Panc1 (cell line): ENCODE measurements around the gene HOXA9. TPM values are rescaled to one million over a fixed set of nuclear protein-coding genes. Genes with fewer than 3 reads are reported as not detected.

ENCODE experiments used
- ATAC-seq: fragments of 200-7000 bp; cut with Tn5 transposase; 2 replicates; pipeline ENCODE4 v1.9.1; 2020; ENCODE audit warnings: mild to moderate bottlenecking, moderate library complexity
- BruUV-seq: library from RNA; stranded (reverse); fragments of 400-500 nt; replicated peaks from 2 replicates; lab custom pipeline; 2021; lab: Mats Ljungman, UMichigan
- CTCF ChIA-PET: fragments of 300-600 bp; sonication (Branson Sonifier 250); formaldehyde crosslinking; loops from one replicate; lab custom pipeline; 2022; ENCODE audit warnings: antibody characterized with exemption; lab: Charles Lee
- POLR2A ChIA-PET: fragments of 300-600 bp; sonication (Branson Sonifier 250); formaldehyde crosslinking; loops from one replicate; lab custom pipeline; 2022; ENCODE audit warnings: antibody characterized with exemption; lab: Charles Lee
- DNase-seq: peaks from one replicate; pipeline ENCODE4 v3.0.0-alpha.2; 2010; ENCODE audit warnings: low read depth, low spot score
- H3K27ac ChIP-seq: 2 replicates; pipeline ENCODE4 v1.5.1; 2011; ENCODE audit warnings: mild to moderate bottlenecking, low read length, inconsistent platforms
- H3K27me3 ChIP-seq: fragments of 200-500 bp; sonication (Bioruptor generic); 2 replicates; pipeline ENCODE4 v1.6.0; 2014; ENCODE audit warnings: low read length, inconsistent platforms; ENCODE audit not compliant: control insufficient read depth, insufficient read depth
- H3K36me3 ChIP-seq: fragments of 200-500 bp; sonication (Bioruptor generic); 2 replicates; pipeline ENCODE4 v1.5.1; 2014; ENCODE audit warnings: inconsistent platforms, mild to moderate bottlenecking, low read length, moderate library complexity; ENCODE audit not compliant: control insufficient read depth, insufficient read depth
- H3K4me1 ChIP-seq: 2 replicates; pipeline ENCODE4 v1.5.1; 2011; ENCODE audit warnings: inconsistent platforms, mild to moderate bottlenecking, low read length, moderate library complexity; ENCODE audit not compliant: control insufficient read depth, insufficient read depth
- H3K4me3 ChIP-seq, 2 experiments: 2 replicates each; pipeline ENCODE4 v1.5.1; 2011 to 2012; ENCODE audit warnings: low read depth in 2 of 2, low read length in 2 of 2, mild to moderate bottlenecking in 2 of 2, inconsistent platforms in 1 of 2, moderate library complexity in 1 of 2
- H3K9me3 ChIP-seq: fragments of 200-500 bp; sonication (Bioruptor generic); 2 replicates; pipeline ENCODE4 v1.5.1; 2014; ENCODE audit warnings: low read depth, mild to moderate bottlenecking, inconsistent platforms, low read length, moderate library complexity; ENCODE audit not compliant: control insufficient read depth, insufficient read depth
- CTCF ChIP-seq: fragments of 450-650 bp; IDR thresholded peaks from 2 replicates; pipeline ENCODE4 v1.5.1; 2017; ENCODE audit warnings: mild to moderate bottlenecking
- POLR2AphosphoS5 ChIP-seq: IDR thresholded peaks from 2 replicates; pipeline ENCODE4 v1.6.1; 2012; ENCODE audit warnings: mild to moderate bottlenecking, low read depth, low read length, moderate library complexity
- REST ChIP-seq, 2 experiments: IDR thresholded peaks; 2 replicates each; pipeline ENCODE4 v1.6.1; 2011 to 2012; ENCODE audit warnings: low read depth in 2 of 2, control low read depth in 1 of 2, low read length in 1 of 2, mild to moderate bottlenecking in 1 of 2, moderate library complexity in 1 of 2; ENCODE audit not compliant: insufficient read depth in 1 of 2
- SIN3A ChIP-seq: IDR thresholded peaks from 2 replicates; pipeline ENCODE4 v1.6.1; 2012; ENCODE audit warnings: low read depth, mild to moderate bottlenecking, low read length, moderate library complexity, borderline replicate concordance; ENCODE audit not compliant: insufficient read depth
- TCF7L2 ChIP-seq: IDR thresholded peaks from 2 replicates; pipeline ENCODE4 v1.6.1; 2011; ENCODE audit warnings: mild to moderate bottlenecking, low read depth, low read length, inconsistent platforms
- in situ Hi-C: cut with HindIII; loops from 2 replicates; pipeline ENCODE4 v1.10.0; 2016; ENCODE audit warnings: low sequenced_read_pairs, low pct_unique_long_range_greater_than_20kb
- intact Hi-C: fragments of 100-400 bp; cut with micrococcal nuclease; formaldehyde crosslinking; loops from one replicate; pipeline ENCODE4 v1.10.0; 2022; ENCODE audit not compliant: unreplicated experiment
- total RNA-seq: library from RNA; stranded (reverse); gene quantifications from one replicate; pipeline ENCODE4 v1.2.1, GENCODE V29; 2021; ENCODE audit not compliant: unreplicated experiment

Gene HOXA9
- total RNA-seq, 1 experiment from 2014 or later: not detected

GRCh38 chr7:27177795-27178320 lies 12.5 kb upstream of the HOXA9 start:
- in situ Hi-C loops (no loop called here), intact Hi-C loops (no loop called here)
- H3K27ac ChIP-seq: no peak overlapping the region
- CTCF ChIA-PET: no interaction called here
- no peaks in the 10 kb centered on the region for H3K36me3 ChIP-seq
- H3K9me3 ChIP-seq: no peaks in the 10 kb centered on the region
- no peak overlapping the region for H3K4me3 ChIP-seq
- no peaks in the 10 kb centered on the region for H3K27me3 ChIP-seq
- ATAC-seq (no peak), DNase-seq (no peak)
- POLR2A ChIA-PET: interaction anchor here (0.7 kb wide), 1 partner anchor 751 kb away, joined by 3 read pairs; no protein-coding TSS in a partner anchor
- no TSS peak for BruUV-seq
- H3K4me1 ChIP-seq: peaks cover 11% of the 10 kb centered on the region; the same call in 1 of the 2 replicates
- TF ChIP-seq CTCF (no peak), POLR2AphosphoS5 (no peak), TCF7L2 (no peak), REST (IDR thresholded peaks at IDR 0.05; ENCODE audit: insufficient read depth in 1 of 2, low read depth in 2 of 2, low read length in 1 of 2) (no peak), SIN3A (no peak)

- Histone ChIP-seq H3K4me3 (no peak overlapping the region), H3K4me1 (peaks cover 11% of the 10 kb centered on the region; the same call in 1 of the 2 replicates), H3K27ac (no peak overlapping the region), H3K9me3 (no peaks in the 10 kb centered on the region), H3K27me3 (no peaks in the 10 kb centered on the region), H3K36me3 (no peaks in the 10 kb centered on the region)
- in situ Hi-C loops: no loop called here
- POLR2A ChIA-PET: no interaction called here
- CTCF ChIA-PET: no interaction called here
- TF ChIP-seq TCF7L2 (no peak), POLR2AphosphoS5 (no peak), CTCF (no peak), REST (IDR thresholded peaks at IDR 0.05; ENCODE audit: insufficient read depth in 1 of 2, low read depth in 2 of 2, low read length in 1 of 2) (no peak), SIN3A (no peak)
- intact Hi-C loops: no loop called here
- BruUV-seq: no TSS peak
- ATAC-seq (no peak), DNase-seq (no peak)
Observed at GRCh38 chr7:27176962-27177794, 11.8 kb upstream of the HOXA9 start.
